Right lung (tissue), 5 donors: ENCODE measurements around the gene MYO18B. TPM values are rescaled to one million over a fixed set of nuclear protein-coding genes. Genes with fewer than 3 reads are reported as not detected.

Experiments used
- DNase-seq, 2 donors: peaks; one replicate each; pipeline ENCODE4 v3.0.0-alpha.2; 2013
- polyA plus RNA-seq, 5 donors: library from polyadenylated mRNA; unstranded; fragments of 120-200 nt; gene quantifications; one replicate each; pipeline versions ENCODE4 v1.2.1 to v1.2.3, GENCODE V29; 2013; ENCODE audit warnings: inconsistent platforms in 1 of 5, low replicate concordance in 1 of 5; ENCODE audit not compliant: insufficient read length in 5 of 5, insufficient read depth in 1 of 5

The MYO18B gene
- polyA plus RNA-seq, 5 donors = 0.11 to 3.4 (median 0.15) TPM

DNA sequence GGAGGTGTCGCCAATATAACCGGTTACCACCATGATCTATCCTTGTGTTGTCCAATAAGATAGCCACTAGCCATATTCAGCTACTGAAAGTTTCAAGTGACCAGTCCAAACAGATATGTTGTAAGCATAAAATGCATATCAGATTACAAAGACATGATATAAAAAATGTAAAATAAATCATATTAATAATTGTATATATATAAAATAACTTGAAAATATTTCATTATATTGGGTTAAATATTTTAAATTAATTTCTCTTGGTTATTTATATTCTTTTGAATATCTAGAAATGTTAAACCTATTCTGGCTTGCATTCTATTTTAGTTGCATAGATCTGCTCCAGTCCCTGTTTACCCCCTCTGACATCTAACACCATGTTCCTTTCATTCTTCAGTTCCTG lies 305.5 kb downstream of the MYO18B start:
- no peak for DNase-seq

DNA sequence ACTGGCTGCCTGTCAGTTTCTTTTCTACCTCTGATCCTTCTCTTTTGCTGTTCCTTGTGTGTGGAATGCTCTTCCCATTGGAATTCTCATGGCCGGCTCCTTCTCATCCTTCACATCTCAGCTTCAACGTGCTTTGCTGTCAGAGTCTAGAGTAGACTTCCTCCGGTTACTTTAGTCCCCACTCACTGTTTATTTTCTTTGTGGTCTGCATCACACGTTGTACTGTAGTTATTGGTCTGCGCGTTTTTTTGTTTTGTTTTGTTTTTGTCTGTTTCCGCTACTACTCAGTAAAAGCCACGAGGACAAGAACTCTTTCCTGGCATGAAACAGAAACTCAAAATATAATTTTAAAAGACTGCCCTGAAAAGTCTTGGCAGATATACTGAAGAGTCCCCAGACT lies 305.9 kb downstream of the MYO18B start:
- DNase-seq = no peak

DNA sequence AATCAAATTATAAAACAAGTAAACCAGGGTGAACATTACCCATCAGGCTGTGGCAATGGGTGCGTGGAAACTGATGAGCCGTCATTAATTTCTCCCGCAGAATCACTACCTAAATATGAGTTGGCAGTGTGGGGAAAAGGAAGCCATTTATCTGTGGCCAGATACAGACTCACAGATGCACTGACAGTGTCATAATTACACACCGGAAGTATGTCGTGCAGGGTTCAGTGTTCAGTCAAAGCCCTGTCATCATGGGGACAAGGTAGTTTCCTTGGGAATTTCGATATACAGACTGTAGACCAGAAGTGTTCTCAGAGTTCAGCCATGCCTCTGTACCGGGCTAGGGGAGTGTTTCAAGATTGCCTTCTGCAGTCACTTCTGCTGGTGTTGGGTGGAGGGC lies 308.1 kb downstream of the MYO18B start:
- no peak for DNase-seq

DNA sequence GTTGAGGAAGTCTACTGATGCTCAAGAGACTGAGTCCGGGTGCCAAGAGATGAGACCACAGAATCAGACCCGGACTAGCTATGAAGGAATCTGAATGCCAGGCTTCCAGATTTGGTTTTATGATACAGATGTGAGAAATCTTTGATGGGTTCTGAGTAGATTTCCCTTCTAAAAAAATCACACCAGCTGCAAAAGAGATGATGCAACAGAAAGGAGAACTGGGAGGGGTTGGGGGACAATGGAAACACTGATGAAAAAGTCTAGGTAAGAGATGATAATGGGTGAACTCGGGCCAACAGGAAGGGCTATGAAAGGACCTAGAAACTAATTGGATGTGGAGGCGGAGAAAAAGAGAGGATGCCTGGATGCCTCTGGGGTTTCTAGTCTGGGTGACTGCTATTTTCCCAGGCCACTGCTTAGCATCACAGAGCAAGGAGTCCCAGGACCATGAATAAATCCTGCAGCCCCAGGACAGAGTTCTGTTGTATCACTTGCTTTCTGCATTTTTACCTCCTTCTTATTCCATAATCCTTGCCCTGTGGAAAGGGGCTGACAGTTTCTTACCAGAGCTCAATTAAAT lies 311.8 kb downstream of the MYO18B start:
- DNase-seq = no peak

DNA sequence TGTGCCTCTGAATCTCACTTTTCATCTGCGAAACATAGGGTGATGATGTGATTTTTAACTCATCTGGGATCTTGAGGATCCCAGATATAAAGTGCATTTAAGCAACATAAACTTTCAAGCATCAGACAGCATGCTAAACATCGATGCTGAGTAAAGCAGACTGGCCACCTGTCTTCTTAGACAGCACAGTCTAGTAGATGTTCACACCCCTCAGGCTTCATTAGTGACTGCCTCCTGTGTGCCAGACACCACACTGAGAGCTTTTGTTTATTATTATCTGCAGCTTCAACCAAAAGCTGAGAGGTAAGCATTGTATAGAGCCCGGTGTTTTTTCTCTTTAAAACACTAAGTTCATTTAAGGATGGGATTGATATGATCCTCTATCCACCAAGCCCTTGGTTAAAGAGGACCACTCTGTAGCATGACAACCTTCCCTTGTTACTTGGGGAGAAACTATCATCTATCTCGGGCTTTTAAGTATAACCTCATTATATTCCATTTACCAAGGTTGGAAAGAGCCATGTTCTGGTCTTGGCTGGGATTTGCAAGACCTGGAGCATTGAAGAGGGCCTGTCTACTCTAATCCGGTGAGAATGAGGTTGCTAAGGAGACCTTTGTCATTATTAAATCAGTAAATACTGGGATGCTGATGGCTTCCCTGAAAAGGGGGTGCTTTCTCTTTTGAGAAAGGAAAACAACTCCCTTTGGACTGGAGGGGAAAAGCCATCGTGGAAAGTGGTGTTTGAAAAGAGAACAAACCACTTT lies 313.0 kb downstream of the MYO18B start:
- DNase-seq = no peak

DNA sequence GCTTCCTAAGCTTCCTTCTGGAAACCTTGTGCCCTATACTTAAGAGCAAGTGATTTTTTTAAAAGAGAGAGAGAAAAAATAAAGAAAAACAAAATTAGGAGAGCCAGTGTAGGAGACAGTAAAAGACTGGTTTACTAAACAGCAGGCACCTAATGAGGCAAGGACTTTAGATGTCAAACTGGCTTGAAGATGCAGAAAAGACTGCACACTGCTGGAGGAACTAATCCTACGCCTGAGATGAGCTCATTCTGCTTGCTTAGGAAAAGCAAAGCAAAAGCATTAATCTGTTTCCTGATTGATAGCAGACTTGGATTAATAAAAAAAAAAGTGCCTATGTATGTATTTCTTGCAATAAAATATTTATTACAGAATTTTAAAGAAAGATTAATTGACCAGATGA lies 313.7 kb downstream of the MYO18B start:
- DNase-seq = no peak

DNA sequence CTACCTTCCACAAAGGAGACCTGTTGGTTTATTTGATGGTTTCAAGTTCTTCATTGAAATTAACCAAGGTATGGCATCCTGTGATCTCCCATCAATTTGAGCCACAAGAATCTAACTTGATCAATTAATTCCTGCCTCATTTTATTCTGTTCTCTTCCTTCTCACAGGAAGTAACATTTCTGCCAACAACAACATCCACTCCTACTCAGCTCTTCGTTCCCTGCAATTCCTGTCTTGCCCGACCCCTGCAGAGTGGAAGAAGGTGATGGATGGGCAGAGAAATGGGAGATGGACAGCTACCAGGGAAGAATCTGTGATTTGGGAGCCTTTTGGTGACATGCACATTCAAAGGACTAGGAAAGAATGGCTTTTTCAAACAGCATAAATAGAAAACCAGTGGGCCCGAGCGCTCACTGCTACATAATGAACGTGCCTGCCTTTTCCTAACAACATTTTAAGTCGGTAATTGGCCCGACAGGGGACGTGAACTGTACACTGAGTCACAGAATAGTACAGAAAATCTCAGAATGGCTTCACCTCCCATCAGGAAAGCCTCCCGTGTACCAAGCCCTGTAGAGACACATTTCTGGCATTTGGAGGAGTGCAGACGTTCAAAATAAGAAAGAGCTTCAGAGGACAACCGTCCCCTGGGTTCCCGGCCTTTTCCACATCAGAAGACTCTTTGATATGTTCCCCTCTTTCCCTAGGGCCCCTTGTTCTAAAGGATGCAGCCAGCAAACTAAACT lies 314.6 kb downstream of the MYO18B start:
- DNase-seq = no peak

DNA sequence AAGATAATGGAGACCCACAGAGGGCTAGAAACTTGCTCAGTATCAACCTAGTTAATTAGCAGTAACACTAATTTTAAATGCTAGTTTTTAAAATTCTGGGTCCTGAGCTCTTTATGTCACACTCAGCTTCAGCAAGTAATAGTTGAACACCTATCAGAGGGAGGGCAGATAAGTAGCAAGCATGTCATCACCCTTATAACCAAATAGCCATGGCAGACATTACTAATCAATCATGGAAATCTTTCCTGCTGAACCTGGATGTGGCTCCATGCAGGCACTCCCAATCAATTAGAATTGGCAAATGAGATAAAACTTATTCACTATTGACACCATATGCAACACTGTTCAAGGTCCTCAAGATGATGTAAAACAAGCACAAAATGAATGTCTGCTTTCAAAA lies 315.7 kb downstream of the MYO18B start:
- DNase-seq = no peak

DNA sequence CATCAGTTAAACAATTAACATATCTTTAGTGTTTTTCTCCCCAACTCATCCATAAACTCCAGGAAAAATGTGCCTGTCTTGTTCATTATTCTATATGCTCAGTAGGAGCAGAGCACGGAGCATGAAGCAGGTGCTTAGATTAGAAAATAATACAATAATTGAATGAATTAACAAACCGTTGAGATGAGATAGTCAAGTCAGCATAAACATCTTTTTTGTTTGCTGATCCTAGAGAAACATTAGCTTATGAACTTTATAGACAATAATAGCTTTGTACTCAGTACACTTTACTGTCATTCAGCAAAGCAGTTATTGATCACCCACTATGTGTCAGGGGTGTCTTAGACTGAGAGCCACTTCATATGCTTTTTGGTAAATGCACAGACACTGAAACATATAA lies 322.1 kb downstream of the MYO18B start:
- no peak for DNase-seq

DNA sequence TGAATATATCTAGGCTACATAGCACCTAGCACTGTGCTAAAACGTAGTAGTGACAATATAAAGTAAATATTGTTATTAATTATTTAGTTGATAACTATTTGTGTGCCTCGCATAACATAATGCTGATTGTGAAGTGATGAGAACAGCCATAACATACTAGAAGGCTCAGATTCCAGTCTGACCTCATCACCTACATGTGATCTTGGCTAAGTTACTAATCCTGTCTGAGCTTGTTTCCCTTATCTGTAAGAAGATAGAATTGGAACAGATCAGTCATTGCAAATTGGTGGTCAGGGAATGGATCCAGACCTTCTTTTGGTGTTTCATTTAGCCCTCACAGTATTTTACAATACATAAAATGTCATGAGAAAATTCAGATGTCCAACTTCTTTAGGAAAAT lies 323.9 kb downstream of the MYO18B start:
- DNase-seq = no peak

DNA sequence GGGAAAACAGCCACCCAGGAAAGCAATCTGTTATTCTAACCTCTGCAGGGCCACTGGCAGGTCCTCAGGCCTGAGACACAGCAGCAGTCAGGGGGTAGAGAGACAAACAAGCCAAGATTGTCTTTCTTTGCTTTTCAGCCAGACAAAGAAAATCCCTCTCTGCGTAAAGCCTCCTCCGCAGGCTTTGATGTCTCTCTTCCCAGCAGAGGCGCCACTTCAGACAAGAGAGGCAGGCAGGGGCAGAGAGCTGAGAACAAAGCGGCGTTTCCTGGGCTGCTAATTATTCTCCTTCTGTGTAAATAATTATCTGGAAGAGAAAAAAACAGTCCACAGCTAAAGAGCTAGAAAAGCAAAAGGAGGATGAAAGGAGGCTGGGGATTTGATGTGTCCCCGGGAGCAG lies 324.5 kb downstream of the MYO18B start:
- DNase-seq = no peak

DNA sequence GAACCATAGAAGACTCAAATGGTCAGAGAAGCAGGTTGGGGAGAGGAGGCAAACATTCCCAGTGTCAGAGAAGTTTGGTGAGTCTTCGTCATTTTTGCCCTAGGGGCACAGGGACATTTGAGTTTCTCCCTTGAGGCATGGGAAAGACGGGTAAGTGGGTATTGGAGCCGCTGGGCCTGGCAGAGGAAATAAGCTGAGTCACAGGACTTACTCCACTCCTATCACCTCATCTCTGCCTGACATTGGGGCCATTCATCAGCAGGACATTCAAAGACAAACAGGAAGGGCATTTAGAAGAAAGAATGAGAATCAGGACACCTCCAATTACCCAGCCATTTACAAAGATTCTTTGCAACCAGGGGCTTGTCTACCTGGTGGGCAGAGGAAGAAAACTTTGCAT lies 326.6 kb downstream of the MYO18B start:
- no peak for DNase-seq

DNA sequence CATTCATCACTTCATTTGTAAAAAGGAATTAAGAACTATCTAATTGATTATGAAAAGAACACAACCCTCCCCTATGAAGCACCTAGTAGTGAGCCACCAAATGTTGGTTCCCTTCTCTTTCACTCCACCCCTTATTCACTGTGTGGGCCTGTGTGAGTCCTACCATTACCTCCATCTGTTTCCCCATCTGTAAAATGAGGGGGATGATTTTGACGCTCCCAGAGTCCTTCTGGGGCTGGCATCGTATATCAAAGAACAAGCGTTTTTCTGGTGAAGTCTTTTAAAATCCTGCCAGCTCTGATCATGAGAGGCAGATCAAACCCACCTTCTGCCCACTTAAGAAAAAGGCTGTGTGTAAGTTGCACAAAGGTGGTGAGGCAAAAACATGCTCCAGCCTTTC lies 330.6 kb downstream of the MYO18B start:
- DNase-seq = no peak

DNA sequence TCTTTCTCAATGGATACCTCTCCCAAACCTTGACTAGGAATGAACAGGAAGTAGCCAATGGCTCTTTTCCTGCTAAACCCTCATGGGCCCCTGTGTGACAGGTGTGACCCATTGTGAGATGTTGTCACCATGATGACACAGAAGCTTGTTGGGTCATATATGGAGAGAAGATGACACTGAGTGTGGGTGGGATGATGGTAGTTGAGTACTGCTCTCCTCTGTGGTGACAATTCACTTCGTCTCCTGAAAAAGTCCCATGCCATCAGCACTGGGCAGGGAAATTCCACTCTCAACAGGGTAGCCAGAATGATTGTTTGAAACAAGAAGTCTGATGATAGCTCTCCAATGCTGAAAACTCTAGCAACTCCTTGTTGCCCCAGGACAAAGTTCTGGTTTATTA lies 333.3 kb downstream of the MYO18B start:
- DNase-seq = no peak

DNA sequence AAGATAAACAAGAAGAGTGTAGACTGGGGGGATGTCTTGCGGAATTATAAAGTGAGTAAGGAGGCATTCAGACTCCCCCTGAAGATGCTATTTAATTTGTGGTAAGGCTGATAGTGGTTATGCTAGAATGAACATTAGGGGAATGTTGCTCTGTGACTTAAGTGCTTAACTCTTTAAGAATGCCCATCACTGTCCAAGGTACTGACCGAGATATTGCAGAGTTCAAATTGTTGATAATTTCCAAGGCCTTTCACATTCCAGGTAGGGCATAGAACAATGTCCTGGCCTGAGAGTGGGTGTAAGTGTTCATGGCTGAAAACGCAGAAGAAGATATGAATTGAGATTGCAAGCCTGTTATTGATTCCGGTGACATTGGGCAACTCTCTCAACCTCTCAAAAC lies 337.0 kb downstream of the MYO18B start:
- DNase-seq = no peak

Other genes starting within 250 kb of the MYO18B start
- 10 to 100 TPM; 14.2 to 25.3 (median 20.4) TPM for gene GRK3, start 177.5 kb upstream of the MYO18B start, polyA plus RNA-seq